OCI-LY1 (cell line): Measurements from ENCODE around the gene WWOX.

Experiments
- CTCF ChIP-seq: fragments of 200-600 bp; sonication (generic), shearing (Covaris generic); IDR thresholded peaks from 2 replicates; pipeline ENCODE4 v1.5.1; 2017; ENCODE audit warnings: mild to moderate bottlenecking, antibody characterized with exemption, low read length, moderate library complexity, mixed read lengths
- EZH2 ChIP-seq: fragments of 200-600 bp; sonication (generic), shearing (Covaris generic); IDR thresholded peaks from 2 replicates; pipeline ENCODE4 v1.8.0; 2017; ENCODE audit warnings: borderline replicate concordance, mixed run types, mild to moderate bottlenecking, antibody characterized with exemption, low read length, moderate library complexity, mixed read lengths

DNA sequence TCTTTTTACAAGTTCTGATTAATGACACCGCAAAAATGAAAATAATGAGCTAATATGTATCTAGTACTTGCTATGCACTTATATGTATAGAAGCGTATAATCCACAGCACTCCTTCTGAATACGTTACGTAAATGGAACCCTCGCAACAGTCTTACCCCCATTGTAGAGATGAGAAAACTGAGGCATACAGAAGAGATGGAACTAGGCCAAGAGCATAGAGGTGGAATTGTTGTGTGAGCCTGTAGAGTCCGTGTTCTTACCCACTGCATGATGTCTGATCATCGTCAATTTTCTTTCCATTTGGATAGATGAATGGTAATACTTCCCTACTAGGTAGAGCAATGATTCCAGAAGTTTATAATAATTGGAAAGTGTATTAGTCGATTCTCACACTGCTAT is 394.1 kb downstream of the WWOX start:
- TF ChIP-seq CTCF (no peak), EZH2 (no peak)
